GM12892 (cell line): ENCODE results near the gene CAMTA2.

Experiments used
- POLR2A ChIP-seq: IDR thresholded peaks from 2 replicates; pipeline ENCODE4 v1.6.1; 2011; ENCODE audit warnings: low read depth, low read length, control low read depth
- POLR2AphosphoS5 ChIP-seq: IDR thresholded peaks from 2 replicates; pipeline ENCODE4 v1.6.1; 2011; ENCODE audit warnings: low read depth, low read length, control low read depth

GRCh38 chr17:4928881-4929280, 58.6 kb downstream of the CAMTA2 start:
- TF ChIP-seq POLR2A (no peak), POLR2AphosphoS5 (no peak)
